Measurements from ENCODE around the gene RGS19.

RGS19 gene

DNA sequence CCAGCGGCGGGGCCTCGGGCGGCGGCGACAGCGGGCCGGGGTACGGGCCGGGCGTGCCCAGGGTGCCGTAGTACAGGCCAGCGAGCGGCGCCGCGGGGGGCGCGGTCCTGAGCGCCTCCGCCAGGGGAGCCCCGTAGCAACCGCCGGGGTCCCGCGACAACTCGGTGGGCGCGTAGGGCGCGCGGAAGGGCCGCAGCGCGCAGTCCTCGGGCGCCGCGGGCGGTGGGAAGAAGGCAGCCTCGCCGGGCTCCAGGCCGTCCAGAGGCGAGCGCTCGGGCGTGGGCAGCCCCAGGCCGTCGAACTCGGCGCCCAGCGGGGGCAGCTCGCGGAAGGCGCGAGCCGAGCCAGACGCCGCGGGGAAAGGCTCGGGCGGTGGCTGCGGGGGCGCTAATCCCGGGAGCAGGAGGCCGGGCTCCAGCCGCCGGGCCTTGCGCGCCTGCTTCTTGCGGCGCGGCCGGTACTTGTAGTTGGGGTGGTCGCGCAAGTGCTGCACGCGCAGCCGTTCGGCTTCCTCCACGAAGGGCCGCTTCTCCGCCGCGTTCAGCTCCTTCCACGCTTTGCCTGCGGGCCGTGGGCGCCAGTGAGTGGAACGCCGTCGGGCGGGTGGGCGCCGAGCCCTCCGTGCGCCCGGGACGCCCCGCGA lies 30.8 kb downstream of the RGS19 start:
- no peak for DNase-seq (ENCODE audit: low spot score)

DNA sequence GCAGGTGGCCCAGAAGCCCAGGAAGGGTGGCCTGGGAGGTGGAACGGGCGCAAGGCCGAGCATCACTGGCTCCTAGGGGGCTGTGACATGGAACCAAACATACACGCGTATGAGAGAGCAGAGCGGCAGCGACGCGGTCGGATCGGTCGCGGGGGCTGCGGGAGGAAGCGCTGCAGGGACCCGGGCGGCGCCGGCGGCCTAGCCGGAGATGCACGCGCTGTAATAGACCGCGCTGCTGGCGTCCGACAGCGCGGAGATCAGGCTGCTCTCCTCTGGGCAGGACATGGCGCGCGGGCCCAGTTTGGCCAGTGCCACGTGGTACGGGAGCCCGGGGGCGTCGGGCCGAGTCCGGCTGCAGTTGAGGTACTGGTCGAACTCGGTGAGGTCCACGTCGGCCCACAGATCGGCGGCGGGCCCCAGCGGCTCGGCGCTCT lies 31.3 kb downstream of the RGS19 start:
- no peak for DNase-seq (ENCODE audit: low spot score)

- no peak for DNase-seq (ENCODE audit: low spot score)
Measured at GRCh38 chr20:64047046-64047389, 32.3 kb downstream of the RGS19 start.

DNA sequence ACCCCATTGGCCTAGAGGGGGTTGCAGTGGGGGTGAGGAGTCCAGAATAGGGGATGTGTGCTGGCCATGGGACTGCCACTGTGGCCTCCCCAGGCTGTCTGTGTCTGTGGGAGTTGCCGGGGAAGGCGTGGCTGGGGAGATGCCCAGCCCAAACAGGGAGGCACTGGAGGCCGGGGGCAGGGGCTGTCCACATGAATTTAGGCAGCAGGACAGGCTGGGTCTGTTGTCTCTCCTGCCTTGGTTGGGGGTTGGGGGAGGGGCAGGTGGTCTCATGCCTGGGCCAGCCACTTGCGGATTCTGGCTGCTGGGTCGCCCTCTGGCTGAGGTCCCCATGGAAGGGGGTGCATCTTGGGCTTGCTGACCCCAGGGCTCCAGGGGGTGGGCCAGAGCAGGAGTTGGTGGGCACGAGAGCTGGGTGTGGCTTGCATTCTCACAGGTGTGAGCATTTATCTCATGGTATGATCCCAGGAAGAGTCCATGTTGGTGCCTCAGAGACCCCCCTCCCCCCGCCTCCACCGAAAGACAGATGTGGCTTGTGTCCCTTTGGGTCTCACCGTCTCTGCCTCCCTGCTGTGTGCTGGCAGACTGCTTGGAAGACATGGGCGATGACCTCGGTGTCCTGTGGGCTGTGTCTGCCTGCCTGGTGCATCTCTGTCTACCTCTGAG lies 33.8 kb downstream of the RGS19 start:
- no peak for DNase-seq (ENCODE audit: low spot score)

DNA sequence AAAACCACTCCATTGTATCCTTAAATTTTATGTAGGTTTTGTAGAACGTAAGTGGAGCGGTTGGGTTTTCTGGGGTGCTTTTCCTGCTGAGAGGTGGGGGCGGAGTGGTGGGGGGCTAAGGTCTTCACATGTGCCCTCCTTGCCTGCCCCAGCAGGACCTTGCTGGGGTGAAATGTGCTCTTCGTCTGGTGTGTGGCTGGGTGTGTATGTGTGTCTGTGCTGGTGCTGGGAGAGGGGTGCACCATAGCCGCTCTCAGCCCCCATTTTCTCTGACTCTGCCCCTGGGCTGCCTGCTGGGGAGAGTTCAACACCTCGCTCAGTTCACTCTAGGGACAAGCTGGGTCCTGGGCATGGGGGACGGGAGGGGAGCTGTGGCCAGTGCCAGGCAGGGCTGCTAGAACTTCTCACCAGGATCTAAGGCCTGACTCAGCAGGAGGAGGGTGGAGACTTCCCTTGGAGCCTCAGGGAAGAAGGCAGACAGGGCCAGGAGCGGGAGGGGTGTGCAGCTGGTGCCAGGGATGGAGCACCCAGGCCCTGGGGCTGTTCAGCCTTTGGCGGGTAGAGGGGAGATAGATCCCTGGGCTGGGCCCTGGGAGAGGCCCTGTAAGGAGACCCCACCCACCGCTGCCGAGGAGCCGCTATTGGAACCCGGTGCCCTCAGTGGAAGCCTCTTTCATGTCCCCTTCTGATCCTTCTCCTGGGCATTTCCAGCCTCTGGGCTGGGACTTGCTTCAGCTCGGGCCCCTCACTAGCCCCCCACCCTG lies 34.7 kb downstream of the RGS19 start:
- DNase-seq (ENCODE audit: low spot score): no peak

DNA sequence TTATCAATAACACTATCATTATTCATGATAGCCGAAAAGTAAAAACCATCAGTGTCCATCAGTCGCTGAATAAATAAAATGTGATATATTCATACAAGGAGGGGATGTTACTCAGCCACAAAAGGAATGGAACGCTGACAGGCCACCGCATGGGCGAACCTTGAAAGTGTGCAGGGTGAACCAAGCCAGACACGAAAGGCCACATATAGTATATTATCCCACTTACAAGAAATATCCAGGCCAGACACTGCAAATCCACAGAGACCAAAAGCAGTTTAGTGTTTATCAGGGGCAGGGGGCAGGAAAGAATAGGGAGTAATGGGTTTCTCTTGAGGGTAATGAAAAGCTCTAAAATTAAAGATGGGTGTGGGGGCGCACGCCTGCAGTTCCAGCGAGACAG lies 35.5 kb downstream of the RGS19 start:
- no peak for DNase-seq (ENCODE audit: low spot score)

- no peak for DNase-seq (ENCODE audit: low spot score)
Measured at GRCh38 chr20:64042054-64042781, 37.1 kb downstream of the RGS19 start.

GRCh38 chr20:64041781-64042053 lies 37.6 kb downstream of the RGS19 start:
- no peak for DNase-seq (ENCODE audit: low spot score)

- DNase-seq (ENCODE audit: low spot score): no peak
Measured at GRCh38 chr20:64041040-64041780, 38.1 kb downstream of the RGS19 start.

DNA sequence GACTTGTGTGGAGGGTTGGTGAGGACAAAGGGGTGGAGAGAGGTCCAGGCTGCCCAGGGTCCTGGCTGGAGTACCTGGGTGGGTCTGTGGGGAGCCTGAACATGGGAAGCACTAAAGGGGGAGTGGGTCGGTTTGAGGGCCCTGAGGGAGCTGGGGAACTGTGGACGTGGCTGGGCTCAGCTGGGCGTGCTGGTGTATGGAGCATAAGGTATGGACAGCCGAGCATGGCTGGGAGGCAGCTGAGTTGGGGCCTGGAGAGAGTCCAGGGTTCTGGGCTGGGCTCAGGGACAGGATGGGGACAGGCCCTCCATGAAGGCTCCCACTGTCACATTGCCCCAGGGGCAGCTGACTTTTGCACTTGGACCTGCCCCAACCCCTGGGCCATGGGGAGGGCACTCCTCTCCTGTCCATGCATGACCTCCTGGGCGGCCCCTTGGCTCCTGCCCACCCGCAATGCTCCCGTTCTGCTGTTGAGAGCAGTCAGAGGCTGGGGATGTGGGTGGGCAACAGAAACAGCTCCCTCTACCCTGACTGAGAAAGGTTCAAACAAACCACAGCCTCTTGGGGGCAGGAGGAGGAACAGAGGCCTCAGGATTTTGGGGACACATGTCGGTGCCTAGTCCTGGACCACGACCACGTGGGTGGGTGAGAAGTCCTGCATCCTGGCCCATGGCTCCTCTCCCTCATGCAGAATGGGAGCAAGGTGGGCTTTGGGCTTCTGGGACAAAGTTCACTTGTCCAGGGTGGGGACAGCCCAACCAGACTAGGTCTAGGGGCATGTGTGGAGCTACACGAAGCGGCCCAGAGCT lies 38.9 kb downstream of the RGS19 start:
- no peak for DNase-seq (ENCODE audit: low spot score)

DNA sequence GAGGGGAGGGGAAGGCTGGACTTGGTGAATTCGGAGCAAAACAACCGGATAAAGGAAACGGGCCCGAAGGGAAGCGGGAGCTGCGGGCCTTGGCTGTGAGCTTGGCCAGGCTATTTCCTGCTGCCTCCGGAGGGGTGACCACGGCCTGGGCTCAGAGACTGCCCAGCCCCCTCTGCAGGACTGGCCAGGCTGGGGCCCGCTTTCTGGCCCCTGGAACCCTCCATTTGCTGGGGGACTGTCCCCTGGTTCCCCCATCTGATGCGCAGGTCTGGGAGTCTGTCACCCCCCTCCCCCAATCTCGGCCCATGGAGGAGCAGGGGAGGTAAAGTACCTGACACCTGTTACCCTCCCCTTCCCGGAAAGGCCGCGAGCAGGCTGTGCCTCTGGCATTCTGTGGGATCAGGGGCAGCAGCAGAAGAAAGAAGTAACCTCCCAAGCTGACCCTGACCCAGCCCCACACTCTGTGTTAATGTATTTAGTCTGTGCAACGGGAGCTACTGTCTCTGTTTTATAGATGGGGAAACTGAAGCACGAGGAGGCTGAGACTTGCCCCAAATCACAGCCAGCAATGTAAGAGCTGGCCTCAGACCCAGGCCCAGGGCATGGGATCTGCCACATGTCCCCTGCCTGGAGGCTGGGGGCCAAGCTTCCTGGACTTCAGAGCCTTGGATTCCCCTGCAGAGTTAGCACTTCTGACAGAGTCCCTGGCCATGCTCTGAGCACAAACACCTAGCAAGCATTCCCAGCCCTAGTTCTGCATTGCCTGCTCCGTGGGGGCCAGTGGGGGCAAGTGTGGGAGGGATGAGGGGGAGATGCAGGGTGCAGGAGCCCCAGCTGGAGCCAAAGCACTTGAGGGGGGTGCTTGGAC lies 39.8 kb downstream of the RGS19 start:
- no peak for DNase-seq (ENCODE audit: low spot score)

- DNase-seq (ENCODE audit: low spot score): peak; percentile 74
Measured at GRCh38 chr20:64038565-64039292, 40.6 kb downstream of the RGS19 start.

GRCh38 chr20:64038224-64038564 lies 41.1 kb downstream of the RGS19 start:
- DNase-seq (ENCODE audit: low spot score): no peak

DNA sequence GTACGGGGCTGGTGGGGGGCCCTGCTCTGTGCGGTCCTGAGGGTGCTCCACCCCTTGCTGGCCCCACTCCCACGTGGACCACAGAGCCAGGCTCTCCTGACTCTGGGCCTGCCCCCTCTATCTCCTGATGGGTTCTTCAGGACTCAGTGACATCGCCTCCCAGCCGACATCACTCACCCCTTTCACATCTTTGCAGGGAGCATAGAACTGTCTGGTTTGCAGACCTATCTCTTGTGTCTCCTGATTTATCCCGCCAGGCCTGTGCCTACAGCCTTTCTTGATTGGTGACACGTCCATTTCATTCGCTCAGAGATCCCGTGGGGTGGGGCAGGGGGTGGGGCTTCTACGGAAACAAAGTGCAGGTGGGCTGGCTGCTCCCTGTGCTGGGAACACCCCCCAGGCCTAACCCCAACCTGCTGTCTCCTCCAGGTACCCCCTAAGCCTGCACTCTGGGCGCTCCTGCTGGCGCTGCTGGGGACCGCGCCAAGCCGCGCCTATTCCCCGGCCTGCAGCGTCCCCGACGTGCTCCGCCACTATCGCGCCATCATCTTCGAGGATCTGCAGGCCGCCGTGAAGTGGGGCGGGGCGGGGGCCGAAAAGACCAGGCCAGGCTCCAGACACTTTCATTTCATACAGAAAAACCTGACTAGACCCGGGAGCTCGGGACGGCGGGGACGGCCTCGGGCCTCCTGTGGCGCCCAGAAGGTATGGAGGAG lies 41.7 kb downstream of the RGS19 start:
- DNase-seq (ENCODE audit: low spot score): no peak

DNA sequence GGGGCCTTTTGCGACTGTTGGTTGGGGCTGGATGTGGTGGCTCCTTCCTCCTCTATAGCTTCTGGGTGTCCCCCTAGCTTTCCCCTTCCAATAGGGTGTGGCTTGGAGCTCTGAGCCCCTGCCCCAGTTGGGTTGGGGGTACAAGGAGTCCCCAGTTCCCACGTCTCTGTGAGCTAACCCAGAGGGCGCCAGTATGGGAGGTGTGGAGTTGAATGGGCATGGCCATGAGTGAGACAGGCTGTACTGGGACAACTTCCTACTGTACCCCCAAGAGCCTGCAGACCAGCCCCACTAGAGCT lies 42.2 kb downstream of the RGS19 start:
- no peak for DNase-seq (ENCODE audit: low spot score)

GRCh38 chr20:64036346-64037198 lies 42.7 kb downstream of the RGS19 start:
- DNase-seq (ENCODE audit: low spot score): no peak

- DNase-seq (ENCODE audit: low spot score): no peak
Measured at GRCh38 chr20:64035933-64036345, 43.4 kb downstream of the RGS19 start, which contains the start of gene C20orf204. C20orf204 (plus strand) TSS chr20:64036182; CDS start chr20:64036324, 142 bp downstream.

All from activated CD4-positive, alpha-beta T cell treated with anti-CD3 and anti-CD28 coated beads, Interleukin-2, Interleukin-4, amounts not matched to agents 100 ng/mL and 50 ng/mL, durations not matched to agents 16 hours and 8 hours (primary cell).